Inferior parietal cortex (tissue), 1 donor: ENCODE results near the gene SIK3.

Experiments
- DNase-seq: peaks from one replicate; pipeline ENCODE4 v3.0.0-alpha.2; 2016; ENCODE audit errors: extremely low spot score

The SIK3 gene

DNA sequence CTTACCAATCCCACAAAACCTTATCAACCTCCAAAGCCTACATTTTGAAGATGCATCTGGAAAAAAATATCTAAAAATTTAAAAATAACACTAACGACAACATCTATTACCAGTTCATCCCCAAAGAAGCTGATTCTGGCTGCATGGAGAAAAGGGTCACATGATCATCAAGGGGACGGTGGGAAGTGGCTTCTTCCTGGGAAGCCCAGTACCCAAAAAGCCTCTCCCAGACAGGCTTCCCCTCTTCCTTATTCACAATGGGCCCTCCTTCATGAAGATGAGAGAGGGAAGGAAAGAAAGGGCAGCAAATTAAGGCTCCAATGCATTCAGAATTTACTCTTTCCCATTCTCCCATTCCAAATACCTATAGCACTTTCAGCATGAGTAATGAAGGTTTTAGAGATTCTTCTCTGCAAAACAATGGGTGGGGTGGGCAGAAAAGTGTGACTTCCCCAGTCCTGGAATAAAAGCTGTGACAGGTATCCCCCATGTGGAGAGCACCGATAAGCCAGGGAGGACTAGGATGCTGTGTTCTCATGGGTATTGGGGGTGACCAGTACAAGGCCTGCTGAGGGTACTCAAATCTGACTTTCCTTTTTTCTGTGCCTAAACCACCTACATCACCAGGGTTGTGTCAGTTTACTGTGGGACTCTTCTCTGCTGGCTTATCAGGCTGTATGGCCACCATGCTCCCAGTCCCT is 88.2 kb downstream of the SIK3 start:
- no peak for DNase-seq

DNA sequence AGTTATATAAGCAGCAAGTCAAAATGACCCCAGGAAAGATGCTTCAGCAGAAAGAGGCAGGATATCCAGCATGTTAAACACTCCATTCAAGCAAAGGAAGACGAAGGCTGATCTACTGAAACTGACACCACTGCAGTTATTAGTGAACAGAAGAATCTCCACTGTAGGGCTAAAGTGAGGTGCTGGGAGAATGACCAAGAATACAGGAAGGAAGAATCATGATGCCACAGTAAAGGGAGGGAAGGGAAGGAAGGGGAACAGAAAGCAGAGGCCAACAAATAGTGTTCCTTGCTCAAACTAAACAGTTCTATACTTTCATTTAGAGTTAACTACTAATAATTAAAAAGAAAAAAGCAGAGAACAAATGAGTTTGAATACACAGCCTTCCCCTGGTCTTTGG is 92.5 kb downstream of the SIK3 start:
- no peak for DNase-seq

DNA sequence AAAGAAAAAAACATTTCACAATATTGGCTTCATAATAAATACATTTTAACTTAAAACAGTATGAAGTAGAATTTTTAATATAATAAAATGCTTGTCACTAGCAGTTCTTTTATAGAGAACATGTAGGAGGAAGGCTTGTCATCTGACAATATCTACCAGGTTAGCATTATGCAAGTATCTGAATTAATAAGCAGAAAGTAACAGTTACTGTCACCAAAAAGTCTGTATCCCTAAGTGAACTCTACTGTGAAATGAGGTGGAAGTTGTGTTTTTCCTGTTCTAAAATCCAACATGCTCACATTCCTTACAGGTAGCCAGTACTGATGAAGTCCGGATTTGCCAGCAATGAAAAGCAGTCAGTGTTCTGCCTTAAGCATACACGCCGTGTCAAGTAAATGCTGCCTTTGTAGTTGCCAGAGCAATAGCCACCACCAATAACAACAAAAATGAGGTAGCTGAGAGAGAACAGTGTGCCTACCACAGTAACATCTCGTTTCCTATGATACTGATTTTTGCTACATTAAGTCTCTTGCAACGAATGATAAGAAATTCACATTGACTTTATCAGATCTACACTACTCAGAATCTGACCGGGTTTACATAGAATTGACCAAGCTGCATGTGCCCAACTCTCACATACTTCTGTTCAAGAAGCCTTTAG is 95.5 kb downstream of the SIK3 start:
- no peak for DNase-seq

DNA sequence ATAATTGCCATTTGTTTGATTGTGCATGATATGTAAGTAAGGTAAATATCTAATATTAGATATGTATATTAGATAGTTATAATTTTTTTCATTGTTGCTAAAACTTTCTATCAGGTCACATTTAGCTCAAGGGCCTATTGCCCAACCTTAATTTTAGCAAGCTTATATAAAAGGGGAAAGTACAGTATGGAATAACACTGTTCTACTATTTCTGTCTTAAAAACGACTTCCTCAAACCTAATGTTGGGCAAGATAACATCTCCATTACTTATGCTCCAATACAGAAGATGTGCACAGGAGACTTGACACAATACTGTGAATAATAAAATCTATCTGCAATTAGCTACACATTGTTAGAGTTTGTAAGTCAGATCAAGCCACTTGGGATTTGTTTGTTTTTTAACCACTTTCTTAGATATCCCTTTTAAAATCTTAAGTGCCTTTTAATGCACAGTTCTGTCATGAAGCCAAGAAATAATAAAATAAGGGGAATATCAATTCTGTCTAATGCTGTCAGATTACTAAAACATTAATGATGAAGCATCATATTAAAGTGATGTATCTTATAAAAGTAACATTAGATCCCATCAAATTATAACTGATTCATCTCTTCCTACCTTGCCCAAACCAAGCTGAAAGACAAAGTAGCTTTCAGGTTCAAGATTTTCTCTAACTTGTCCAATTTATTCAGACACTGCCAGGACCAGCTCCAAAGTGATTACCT is 98.1 kb downstream of the SIK3 start:
- DNase-seq = no peak

DNA sequence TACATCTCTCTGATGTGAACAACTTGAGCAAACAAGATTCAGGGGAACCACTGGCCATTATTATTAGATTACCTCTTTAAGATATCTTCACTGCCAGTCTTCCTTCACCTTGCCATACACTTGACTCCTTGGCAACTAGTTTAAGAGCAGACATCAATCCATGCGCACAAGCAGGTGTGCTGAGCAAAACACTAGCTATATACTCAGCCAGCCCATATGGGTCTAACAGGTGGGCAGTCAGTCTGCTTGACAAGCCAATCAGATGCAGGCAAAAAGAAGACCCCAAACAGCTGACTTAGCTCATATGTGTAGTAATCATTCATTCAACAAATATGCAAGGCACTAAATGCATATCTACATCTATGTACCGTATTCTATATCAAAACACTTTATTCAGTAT is 101.2 kb downstream of the SIK3 start:
- no peak for DNase-seq

DNA sequence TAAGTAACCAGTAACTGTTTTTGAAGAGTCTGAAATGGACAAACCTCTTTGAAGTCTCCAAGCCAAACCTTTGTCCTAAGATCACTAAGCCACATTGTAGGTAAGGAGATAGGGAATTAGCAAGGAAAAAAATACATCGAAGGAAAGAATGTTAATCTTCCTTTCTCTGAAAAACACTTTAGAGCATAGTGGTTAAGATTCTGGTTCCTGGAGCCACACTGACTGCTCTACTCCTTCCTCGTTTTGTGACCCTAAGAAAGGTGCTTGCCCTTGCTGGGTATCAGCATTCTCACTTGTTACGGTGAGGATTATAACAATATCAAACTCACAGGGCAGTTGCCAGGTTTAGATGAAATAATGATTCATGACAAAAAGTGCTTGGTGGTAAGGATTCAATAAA is 104.0 kb downstream of the SIK3 start:
- DNase-seq = no peak

DNA sequence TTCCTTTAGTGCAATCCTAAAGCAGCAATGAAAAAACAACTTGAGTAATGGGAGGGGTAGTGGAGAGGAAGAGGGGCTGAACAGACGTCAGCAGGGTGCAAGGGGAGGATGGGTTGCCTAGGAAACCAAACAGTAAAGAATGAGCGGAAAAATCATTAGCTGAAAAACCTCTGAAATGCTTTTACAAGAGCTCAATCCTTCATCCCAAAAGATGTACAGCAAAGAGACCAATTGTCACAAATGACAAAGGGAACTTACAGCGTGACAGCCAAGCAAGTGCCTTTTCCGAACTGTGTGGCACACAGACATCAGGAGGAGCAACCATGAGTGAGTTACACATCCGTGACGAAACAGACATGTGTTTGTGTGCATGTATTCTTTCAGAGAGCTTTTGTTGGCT is 104.6 kb downstream of the SIK3 start:
- no peak for DNase-seq

DNA sequence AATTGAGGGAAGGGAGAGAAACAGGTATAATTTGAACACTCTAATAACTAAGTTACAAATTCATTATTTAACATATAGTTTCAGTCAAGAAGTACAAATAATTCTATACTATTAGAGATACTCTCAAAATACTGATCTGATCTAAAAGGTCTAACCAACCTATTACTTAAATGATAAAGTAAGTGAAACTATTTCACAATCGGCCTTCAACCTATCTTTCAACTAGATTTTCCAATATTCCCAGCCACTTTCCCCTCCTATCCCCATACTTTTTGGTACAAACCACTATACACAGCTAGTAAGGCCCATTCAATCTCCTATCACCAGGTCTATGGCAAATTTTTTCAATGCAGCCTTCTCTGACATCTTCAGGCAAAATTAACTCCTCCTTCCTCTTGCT is 106.7 kb downstream of the SIK3 start:
- DNase-seq = no peak

DNA sequence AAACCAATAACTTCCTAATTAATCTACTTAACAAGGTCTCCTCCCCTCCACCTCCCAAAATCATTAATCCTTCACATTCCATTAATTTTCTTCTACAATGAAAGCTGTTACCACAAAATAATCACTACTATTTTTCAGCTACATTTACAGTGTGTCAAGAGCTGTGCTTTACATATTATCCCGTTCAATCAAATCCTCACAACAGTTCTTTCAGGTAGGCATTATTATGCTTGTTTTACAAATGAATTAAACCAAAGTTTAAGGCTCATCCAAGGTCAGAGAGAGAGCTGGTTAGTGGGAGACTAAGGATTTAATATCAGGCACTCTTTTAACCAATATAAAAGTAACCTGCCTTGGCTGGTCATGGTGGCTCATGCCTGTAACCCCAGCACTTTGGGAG is 107.4 kb downstream of the SIK3 start:
- DNase-seq = no peak

DNA sequence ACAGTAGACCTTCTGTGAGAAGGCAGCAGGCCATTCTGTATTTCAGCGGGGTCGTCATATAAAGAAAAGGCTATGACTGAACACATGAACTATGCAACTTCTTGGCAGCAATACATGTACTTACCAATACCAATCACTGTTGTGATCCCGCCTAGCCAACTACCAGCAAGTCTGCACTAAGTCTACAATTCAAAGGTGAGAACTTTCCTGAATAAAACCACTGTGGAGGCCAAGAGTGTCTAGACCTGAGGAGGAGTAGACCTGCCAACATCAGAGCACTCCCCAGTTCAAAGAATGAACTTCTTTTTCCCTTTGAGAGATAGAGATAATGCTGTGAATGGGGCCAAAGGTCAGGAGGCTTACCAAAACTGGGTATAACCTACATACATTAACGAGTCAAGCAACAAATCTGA is 108.2 kb downstream of the SIK3 start:
- no peak for DNase-seq

DNA sequence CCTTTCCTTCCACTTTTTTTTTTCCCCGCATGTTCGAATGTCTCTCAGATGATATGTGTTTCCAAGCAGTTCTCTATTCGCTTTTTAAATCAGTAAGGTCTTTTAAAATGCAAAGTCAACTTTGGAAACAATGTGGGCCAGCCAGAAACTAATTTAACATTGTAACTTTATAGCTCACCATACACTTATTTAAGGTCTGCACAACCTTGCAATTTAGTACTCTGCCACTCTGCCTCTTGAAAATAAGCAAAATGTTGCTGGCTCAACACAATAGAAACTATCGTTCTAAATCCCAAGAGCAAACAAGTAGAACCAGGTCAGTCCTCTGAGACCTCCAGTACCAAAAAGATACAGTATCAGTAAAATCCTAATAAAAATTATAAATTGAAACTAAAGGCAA is 109.0 kb downstream of the SIK3 start:
- DNase-seq = no peak

DNA sequence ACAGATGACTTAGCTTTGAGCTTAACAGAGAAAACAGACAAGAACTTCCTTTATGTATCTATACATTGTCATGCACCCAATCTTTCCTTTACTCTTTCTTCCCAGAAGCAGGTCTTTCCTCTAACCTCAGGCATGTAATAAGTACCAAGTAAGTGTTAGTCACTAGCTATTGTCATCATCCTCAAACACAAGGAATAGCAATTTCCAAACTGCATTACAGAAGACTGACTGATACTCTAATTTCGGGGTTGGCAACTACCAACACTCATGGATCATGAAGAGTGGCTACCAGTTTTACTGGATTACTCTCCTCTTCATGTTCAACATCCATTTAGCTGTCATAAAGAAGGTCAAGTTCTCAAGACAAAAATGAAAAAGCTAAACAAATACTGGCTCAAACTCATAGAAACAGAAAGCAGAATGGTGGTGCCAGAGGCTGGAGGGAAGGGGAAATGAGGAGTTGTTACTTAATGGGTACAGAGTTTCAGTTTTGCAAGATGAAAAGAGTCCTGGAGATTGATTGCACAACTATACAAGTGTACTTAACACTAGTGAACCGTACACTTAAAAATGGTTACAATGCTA is 111.6 kb downstream of the SIK3 start:
- DNase-seq = no peak

DNA sequence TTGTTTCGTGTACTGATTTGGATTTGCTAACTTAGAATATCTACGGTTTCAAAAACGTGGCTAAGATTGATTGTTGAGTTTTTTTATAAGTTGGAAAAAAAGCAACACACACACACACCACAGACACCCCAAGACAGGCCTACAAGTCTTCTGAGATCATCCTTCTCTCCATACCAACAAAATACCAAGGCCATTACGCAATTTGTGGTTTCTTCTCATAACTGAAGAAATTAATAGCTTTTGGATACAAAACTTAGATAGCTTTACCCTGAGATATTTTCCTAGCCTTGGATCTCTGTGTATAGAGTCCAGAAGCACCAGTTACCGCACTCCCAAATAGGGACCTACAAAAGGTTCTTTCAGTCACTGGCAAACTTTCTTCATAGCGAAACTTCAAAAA is 113.6 kb downstream of the SIK3 start:
- DNase-seq = no peak

DNA sequence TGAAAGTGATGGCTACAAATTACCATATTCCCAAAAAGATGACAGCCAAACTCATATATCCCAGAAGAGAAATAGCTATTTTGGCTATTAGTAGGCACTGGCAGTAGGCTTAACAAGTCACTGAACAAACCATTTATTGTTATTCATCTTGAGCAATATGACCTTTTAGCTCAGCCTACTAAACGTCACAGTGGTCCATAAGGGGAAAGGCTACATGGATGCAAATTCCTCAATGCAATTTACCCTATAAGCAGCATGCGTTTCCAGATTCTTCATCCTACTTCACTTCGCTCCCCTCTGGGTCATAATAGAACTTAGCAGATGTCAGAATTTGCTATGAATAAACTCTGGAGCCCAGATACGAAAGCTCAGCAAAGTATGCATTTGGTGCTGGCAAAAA is 114.0 kb downstream of the SIK3 start:
- DNase-seq = no peak

DNA sequence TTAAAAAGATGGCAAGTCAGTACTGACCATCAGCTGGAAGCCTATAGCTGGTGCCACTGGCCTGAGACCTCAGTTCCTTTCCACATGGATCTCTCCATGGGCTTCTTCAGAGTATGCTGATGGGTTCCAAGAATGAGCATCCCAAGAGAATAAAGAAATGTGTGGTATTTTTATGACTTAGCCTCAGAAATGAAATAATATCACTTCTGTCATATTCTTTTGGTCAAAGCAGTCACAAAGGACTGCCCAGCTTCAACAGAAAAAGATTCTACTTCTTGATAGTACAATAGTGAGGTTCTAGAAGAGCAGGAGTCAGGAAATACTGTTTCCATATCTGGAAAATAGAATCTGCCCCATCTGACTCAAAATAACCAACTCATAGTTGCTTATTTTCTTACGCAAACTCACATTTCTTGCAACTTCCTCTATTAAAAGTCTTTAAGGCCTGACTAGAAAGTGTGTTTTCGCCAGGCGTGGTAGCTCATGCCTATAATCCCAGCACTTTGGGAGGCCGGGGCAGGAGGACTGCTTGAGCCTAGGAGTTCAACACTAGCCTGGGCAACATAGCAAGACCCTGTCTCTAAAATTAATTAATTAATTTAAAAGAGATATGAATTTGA is 116.9 kb downstream of the SIK3 start:
- no peak for DNase-seq

DNA sequence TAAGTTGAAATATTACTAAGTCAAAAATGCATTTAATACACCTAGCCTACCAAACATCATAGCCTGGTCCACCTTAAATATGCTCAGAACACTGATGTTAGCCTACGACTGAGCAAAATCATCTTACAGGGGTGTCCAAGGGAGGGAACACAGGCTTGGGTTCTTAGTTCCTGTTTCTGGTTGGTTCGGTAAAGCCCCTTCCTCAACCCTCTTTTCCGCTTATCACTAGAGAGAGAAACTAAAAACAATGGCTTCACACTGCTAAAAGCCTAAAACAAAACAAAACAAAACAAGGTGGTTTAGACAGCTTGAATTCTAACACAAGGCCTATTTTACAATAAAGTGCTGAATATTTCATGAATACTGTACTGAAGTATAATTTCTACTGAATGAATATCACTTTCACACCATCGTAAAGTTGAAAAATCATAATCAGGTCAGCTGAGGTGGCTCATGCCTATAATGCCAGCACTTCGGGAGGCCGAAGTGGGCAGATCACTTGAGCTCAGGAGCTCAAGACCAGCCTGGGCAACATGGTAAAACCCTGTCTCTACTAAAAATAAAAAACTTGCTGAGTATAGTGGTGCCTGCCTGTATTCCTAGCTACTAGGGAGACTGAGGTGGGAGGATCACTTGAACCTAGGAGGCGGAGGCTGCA is 118.0 kb downstream of the SIK3 start:
- DNase-seq = no peak

DNA sequence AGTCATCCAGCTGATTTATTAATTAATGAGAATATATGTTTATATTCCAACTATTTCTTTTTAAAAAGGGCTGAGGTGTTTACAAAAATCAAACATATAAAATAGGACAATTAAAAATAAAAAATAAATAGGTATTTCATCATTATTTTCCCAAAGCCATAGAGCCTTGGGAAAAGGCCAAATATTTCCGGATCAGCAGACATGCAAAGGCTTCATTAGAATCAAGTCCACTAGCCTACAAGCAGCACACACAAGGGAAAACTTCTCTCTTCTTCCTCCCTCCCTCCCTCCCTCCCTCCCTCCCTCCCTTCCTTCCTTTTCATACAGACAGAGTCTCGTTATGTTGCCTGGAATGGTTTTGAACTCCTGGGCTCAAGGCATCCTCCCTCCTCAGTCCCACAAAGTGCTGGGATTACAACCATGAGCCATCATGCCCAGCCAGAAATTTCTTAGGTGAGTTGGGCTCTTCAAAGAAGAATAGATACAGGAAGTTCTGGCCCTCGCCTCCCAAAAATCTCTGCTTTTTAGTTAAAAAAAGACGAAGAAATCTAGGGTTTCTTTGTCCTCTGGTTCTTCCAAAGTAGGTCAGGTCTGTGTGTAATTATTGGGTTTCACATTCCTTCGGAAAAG is 121.2 kb downstream of the SIK3 start:
- no peak for DNase-seq

DNA sequence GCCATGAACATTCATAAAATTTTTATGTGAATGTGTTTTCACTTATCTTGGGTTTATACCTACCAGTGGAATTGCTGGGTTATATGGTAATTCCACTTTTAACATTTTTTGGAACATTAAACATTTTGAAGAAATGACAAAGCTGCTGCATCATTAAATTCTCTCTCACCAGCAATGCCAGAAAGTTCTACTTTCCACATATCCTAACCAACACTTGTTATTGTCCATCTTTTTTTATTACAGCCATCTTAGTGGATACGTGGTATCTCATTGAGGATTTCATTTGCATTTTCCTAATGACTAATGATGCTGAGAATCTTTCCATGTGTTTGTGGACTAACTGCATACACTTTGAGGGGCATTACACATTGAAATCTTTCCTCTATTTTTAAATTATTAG is 122.6 kb downstream of the SIK3 start:
- no peak for DNase-seq

DNA sequence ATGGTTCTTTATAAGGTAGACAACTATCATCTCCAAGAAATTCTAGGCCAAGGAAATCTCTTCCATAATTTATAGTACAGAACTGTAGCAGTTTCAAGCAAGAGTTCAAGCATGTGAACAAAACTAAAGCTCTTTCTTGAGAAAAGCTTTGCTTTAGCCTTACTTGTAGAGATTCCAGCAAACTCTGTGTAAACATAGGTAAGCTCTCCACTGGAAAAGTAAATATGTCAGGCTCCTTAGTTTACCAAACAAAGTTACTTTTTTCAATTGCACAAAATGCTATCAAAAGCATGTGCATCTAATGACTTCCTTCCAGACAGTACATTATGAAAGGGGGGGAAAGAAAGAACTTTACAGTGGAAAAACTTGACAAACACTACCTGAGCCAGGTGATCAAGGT is 125.0 kb downstream of the SIK3 start:
- DNase-seq = no peak

DNA sequence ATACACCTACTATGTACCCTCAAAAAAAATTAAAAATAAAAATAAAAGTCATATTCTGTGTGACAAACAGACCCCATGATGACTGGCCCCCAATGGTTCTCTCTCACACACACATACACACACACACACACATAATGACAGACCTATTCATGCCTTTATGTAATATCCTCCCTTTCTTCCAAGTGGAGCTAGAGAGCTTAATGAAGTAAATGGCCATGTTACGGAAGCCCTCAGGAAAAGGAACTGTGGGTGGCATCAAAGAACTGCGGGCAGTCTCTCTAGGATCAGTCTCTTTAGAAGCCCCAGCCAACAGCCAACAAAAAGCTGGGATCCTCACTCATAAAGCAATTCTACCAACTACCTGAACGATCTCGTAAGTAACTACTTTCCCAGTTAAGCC is 125.5 kb downstream of the SIK3 start:
- DNase-seq = no peak
